A549 (cell line): ENCODE data around the gene NFKBIE.

Experiments
- BHLHE40 ChIP-seq: IDR thresholded peaks from 2 replicates; pipeline ENCODE4 v1.6.1; 2012; ENCODE audit warnings: low read depth, low read length, inconsistent platforms
- JUN ChIP-seq, 2 experiments: fragments of >200 bp; sonication (Bioruptor Twin); formaldehyde crosslinking; IDR thresholded peaks; 2 replicates in 1 of 2; 3 replicates in 1 of 2; pipeline ENCODE4 v1.6.1; 2016 to 2017
- NR3C1 ChIP-seq: fragments of >200 bp; sonication (Bioruptor Twin); formaldehyde crosslinking; IDR thresholded peaks from 3 replicates; pipeline ENCODE4 v1.6.1; 2017
- POLR2A ChIP-seq: IDR thresholded peaks from 2 replicates; pipeline ENCODE4 v1.6.1; 2012; ENCODE audit warnings: mild to moderate bottlenecking, low read length
- RARB ChIP-seq: fragments of 250-450 bp; sonication (Bioruptor Pico); IDR thresholded peaks from 2 replicates; pipeline ENCODE4 v1.8.0; 2021; ENCODE audit warnings: mild to moderate bottlenecking, moderate library complexity
- RCOR1 ChIP-seq: fragments of 150-350 bp; IDR thresholded peaks from 2 replicates; pipeline ENCODE4 v1.6.1; 2014; ENCODE audit warnings: antibody characterized with exemption, low read length, low read depth
- SMC3 ChIP-seq: fragments of >200 bp; sonication (Bioruptor Twin); formaldehyde crosslinking; IDR thresholded peaks from 3 replicates; pipeline ENCODE4 v1.6.1; 2018; ENCODE audit warnings: inconsistent platforms
- TF ChIP-seq, protein P1 (sequence below): fragments of >200 bp; sonication (Bioruptor Twin); formaldehyde crosslinking; IDR thresholded peaks from 3 replicates; pipeline ENCODE4 v1.5.1; 2016
- TF ChIP-seq, protein P2 (sequence below): fragments of 200-600 bp; sonication (generic); IDR thresholded peaks from 2 replicates; pipeline ENCODE4 v1.6.1; 2016; ENCODE audit warnings: antibody characterized with exemption, mild to moderate bottlenecking, moderate library complexity

DNA sequence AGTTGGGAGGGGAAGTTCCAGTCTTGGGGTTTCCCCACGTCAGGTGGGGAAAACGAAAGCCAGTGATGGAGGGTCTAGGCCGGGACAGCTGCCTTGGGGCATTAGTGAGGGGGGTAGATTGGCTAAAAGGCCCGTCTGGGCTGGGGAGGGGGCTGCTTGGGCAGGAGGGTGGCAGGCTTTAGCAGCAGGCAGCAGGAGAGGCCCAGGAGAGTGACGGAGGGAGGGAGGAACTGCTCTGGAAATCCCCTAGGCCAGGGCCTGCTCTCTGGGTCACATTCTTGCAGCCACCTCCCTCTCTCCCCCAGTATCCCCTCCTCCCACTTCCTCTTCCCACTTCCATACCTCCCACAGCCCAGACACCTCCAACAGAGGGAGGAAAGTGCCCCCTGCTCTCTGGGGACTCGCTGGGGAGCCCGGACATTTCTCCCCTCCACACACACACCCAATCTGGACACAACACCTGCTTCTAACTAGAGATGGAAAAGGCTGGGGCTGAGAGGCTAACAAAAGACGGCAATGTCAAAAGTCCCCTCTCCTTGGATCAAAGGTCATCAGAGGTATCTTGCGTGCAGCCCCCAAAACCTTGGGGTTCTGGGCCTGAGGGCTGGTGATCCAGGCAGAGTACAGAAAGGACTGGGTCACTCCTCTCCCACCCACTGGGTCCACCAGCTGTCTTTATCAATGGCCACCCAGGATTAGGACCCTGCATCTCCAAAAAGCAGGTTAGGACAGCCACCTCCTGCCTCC lies 1.8 kb downstream of the NFKBIE start:
- TF ChIP-seq, protein P1, sequence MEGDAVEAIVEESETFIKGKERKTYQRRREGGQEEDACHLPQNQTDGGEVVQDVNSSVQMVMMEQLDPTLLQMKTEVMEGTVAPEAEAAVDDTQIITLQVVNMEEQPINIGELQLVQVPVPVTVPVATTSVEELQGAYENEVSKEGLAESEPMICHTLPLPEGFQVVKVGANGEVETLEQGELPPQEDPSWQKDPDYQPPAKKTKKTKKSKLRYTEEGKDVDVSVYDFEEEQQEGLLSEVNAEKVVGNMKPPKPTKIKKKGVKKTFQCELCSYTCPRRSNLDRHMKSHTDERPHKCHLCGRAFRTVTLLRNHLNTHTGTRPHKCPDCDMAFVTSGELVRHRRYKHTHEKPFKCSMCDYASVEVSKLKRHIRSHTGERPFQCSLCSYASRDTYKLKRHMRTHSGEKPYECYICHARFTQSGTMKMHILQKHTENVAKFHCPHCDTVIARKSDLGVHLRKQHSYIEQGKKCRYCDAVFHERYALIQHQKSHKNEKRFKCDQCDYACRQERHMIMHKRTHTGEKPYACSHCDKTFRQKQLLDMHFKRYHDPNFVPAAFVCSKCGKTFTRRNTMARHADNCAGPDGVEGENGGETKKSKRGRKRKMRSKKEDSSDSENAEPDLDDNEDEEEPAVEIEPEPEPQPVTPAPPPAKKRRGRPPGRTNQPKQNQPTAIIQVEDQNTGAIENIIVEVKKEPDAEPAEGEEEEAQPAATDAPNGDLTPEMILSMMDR = no peak
- no peak for TF ChIP-seq RCOR1
- no peak for TF ChIP-seq SMC3
- no peak for TF ChIP-seq RARB
- TF ChIP-seq POLR2A = no peak
- TF ChIP-seq, protein P2, sequence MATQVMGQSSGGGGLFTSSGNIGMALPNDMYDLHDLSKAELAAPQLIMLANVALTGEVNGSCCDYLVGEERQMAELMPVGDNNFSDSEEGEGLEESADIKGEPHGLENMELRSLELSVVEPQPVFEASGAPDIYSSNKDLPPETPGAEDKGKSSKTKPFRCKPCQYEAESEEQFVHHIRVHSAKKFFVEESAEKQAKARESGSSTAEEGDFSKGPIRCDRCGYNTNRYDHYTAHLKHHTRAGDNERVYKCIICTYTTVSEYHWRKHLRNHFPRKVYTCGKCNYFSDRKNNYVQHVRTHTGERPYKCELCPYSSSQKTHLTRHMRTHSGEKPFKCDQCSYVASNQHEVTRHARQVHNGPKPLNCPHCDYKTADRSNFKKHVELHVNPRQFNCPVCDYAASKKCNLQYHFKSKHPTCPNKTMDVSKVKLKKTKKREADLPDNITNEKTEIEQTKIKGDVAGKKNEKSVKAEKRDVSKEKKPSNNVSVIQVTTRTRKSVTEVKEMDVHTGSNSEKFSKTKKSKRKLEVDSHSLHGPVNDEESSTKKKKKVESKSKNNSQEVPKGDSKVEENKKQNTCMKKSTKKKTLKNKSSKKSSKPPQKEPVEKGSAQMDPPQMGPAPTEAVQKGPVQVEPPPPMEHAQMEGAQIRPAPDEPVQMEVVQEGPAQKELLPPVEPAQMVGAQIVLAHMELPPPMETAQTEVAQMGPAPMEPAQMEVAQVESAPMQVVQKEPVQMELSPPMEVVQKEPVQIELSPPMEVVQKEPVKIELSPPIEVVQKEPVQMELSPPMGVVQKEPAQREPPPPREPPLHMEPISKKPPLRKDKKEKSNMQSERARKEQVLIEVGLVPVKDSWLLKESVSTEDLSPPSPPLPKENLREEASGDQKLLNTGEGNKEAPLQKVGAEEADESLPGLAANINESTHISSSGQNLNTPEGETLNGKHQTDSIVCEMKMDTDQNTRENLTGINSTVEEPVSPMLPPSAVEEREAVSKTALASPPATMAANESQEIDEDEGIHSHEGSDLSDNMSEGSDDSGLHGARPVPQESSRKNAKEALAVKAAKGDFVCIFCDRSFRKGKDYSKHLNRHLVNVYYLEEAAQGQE = no peak
- no peak for TF ChIP-seq NR3C1
- no peak for TF ChIP-seq JUN (IDR thresholded peaks at IDR 0.05)
- no peak for TF ChIP-seq BHLHE40
